Measurements from ENCODE around the gene ICE1.

The ICE1 gene

DNA sequence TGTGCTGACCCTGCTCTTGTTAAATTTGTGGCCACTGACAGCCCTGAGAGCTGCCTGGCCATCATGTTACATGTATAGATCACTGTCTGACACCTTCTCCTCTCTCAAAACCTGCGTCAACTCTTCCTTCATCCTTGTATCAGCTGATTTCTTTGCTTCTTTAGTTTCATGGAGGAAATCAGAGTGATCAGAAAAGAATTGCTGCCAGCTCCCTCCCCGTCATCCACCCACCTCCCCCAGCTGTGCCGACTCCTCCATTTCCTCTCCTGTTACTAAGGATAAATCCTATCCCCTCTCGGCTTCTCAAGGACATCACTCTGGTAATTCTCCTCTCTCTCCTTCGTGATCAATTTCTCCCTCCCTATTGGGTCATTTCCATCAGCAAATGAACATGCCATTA is 108.9 kb downstream of the ICE1 start:
- TF ChIP-seq CTCF (IDR thresholded peaks at IDR 0.05) = no peak

DNA sequence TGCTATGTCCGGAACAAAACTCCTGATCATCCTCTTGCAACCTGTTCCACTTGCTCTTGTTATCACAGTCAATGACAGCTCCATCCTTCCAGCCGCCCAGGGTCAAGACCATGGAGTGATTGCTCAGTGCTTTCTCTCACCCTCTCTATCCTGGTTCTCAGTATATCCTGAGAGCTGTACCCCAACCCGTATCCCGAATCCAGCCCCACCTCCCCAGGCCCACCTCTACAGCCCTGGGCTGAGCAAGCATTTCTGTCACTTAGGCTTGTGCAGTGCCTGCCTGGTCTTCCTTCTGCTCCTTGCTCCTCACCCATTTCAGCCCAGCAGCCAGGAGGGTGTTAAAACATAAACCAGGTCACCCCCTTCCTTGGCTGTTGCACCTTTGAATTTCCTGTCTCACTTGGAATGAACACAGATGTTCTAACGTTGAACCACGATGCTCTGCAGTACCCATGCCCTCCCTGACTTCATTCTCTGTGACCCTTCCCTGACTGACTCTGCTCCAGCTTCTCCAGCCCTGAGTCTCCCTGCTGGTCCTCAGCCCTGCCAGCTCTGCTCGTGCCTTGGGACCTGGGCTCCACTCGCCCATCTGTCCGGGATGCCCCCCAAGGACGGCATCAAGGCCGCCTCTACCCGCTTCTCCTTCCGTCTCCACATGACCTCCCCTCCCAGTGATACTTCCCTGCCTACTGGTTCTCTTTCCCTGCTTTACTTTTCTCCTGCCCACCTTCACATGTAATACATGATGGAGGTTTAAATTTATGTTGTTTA is 110.0 kb downstream of the ICE1 start:
- no peak for TF ChIP-seq CTCF (IDR thresholded peaks at IDR 0.05)

GRCh38 chr5:5533927-5534326 is 111.5 kb downstream of the ICE1 start:
- TF ChIP-seq CTCF (IDR thresholded peaks at IDR 0.05) = no peak

GRCh38 chr5:5534333-5534732 is 111.9 kb downstream of the ICE1 start:
- TF ChIP-seq CTCF (IDR thresholded peaks at IDR 0.05) = no peak

DNA sequence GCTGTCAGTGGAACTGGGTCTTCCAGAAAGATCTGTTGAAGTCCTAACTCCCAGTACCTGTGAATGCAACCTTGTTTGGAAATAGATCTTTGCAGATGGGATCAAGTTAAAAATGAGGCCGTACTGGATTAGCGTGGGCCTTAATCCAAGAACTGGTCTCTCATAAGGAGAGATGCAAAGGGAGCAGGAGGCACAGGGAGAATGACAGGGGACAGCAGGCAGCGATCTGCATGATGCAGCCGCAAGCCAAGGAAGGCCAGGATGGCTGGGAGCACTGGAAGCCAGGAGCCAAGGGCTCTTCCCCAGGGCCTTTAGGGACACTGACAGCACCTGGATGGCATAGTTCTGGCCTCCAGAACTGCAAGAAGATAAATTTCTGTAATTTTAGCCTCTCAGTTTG is 114.4 kb downstream of the ICE1 start:
- TF ChIP-seq CTCF (IDR thresholded peaks at IDR 0.05) = no peak

GRCh38 chr5:5537426-5537825 is 114.9 kb downstream of the ICE1 start:
- no peak for TF ChIP-seq CTCF (IDR thresholded peaks at IDR 0.05)

GRCh38 chr5:5539590-5539989 is 117.1 kb downstream of the ICE1 start:
- no peak for TF ChIP-seq CTCF (IDR thresholded peaks at IDR 0.05)

All from LNCAP (cell line).